ENCODE measurements around the gene DEAF1.
"Not testable (repeated sequence)": the region's sequence is repeated elsewhere in the genome, so short reads cannot be mapped to it uniquely, and the experiment has no call there.

The DEAF1 gene

DNA sequence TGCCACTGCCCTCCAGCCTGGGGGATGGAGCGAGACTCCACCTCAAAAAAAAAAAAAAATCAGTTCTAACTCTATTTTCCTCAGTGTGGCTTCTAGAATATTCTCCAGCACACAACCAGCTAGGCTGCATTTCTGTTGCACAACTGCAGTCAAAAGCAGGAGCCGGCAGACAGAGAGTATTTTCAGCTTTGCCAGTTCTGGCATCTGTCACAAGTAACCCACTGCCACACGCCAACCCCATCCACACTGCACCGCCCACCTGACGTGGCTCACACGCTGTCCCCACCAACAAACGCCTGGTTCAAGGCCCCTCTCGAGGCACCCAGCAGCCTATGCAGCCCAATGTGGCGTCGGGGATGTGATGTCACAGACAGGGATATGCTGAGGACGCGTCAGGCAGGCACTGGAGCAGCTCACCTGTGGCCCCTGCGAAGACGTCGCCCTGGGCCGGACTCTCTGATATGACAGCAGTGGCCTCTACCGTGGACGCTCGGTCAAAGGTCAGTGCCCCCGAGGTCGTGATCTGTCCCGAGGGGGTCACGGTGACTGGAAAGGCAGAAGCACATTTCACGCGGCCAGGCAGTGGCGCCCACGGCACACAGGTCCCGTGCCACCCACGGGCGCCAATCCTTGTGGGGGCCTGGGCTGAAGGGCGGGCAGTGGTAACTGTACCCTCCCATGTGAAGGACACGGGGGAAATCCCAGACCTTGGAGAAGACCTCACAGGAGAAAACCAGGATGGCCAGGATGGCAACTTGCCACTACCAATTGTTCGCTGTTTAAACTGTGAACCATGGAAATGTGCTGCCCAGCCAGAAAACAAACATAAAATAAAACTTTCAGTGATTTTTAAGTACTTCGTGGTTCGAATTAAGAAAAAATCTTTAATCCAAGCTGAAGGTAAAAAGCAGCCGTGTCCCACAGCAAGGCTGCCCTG lies 15.5 kb downstream of the DEAF1 start:
- no peak for DNase-seq

DNA sequence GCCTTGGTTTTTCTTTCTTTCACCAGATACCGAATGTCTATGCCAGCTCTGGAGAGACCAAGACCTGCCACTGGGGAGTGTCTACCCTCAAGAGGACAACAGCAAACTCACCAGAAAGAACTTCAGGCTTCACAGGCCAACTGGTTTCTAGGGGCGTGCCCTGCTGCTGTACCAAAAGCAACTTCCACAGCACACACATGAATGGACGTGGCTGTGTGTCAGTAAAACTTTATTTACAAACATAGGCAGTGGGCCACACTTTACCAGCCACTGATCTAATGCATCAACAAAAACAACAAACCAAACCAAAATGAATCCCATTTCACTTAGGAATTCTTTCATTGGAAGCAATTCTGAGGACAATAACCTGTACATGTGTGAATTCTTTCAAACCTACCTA lies 16.7 kb downstream of the DEAF1 start:
- DNase-seq: no peak

GRCh38 chr11:674406-674805 lies 20.6 kb downstream of the DEAF1 start:
- no peak for DNase-seq

DNA sequence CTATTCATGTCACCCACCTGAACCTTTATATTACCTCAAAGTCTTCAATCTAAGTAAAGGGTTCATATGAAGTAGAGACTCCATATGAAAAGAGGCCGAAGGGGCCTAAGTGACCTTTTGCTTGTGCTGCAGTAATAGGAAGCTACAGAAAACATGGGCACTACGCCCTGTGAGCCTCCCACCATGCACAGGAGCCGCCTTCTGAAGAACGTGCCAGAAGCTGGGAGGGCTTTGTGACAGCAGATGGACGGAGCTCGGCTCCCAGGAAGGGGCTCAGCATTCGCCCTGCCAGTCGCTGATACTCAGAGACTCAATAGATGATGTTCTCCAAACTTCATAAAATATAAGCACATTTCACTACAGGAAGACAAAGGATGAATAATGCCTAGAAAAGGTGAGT lies 21.2 kb downstream of the DEAF1 start:
- no peak for DNase-seq

- no peak for DNase-seq
These were observed 29.2 kb downstream of the DEAF1 start for GRCh38 chr11:665704-666281.

- DNase-seq: no peak
These were observed 29.8 kb downstream of the DEAF1 start for GRCh38 chr11:665062-665703.

DNA sequence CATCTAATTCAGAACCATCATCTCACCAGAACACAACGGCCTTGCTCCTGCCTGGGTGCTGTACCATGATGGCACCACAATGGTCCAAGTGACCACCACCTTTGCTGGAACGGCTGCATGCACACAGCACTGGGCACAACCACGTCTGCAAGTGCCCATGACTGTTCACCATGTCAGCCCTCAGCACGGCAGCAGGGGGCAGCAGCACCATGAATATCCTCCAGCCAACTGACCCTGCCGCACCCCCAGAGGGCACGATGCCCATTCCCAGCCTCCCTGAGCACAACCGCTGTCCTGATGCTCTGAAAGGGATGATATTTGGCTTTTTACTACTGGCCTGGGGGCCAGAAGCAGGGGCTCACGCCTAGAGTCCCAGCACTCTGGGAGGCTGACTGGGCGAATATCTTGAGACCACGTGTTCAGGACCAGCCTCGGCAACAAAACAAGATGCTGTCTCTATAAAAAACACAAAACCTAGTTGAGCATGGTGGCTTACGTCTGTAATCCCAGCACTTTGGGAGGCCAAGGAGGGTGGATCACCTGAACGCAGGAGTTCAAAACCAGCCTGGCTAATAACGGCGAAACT lies 32.2 kb downstream of the DEAF1 start:
- peak; percentile 50 for DNase-seq

GRCh38 chr11:660681-661444 lies 34.2 kb downstream of the DEAF1 start:
- no peak for DNase-seq

DNA sequence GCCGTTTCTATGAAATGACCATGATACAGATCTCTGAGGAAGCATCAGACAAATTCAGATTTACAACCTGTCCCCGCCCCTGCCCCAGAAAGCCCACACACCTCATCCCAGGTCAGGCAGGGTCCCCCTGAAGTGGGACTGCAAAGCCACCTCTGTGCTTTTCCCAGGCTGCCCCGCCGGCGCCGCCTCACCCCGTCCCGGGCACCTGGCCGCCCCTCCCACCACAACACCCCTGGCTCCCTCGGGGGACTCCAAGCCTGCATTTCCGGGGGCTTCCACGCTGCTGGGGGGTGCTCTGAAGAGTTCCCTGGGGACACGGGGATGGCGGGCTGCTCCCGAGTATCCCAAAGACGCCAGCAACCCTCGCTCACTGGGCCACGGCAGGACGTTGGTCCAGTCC lies 34.7 kb downstream of the DEAF1 start:
- DNase-seq: no peak

- DNase-seq: no peak
These were observed 35.4 kb downstream of the DEAF1 start for GRCh38 chr11:659532-660085.

DNA sequence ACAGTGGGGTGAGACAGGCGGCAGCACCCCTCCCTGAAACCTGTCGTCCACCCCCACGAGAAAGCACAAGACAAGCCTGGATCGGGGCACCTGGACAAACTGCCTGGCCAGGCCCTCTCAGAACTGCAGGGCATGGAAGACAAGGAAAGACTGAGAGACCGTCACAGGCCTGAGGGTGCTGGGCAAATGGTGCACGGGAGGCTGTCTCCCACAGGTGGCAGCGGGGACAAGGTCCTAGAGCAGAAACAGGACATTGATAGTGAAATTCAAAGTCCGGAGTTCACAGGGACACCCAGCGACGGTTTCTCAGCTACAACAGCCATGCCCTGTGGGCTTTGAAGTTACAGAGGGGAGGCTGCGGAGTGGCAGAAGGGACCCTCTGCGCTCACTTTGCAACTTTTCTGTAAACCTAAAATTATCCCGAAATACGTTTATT lies 37.3 kb downstream of the DEAF1 start:
- no peak for DNase-seq

DNA sequence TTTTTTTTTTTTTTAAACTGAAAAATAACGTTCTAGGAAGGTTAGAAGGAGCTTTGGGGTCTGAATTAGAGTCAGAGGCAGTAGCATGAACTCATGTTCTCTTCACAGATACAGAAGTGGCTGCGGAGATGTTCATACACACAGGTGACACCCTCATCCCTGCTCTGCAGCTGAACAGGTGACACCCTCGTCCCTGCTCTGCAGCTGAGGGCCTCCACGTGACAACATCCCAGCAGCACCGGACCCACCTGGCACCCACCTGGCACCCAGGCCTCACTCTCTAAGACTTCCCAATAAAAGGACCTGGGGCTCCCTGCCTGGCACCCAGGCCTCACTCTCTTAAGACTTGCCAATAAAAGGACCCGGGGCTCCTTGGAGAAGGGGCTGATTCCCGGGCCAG lies 38.2 kb downstream of the DEAF1 start:
- no peak for DNase-seq

DNA sequence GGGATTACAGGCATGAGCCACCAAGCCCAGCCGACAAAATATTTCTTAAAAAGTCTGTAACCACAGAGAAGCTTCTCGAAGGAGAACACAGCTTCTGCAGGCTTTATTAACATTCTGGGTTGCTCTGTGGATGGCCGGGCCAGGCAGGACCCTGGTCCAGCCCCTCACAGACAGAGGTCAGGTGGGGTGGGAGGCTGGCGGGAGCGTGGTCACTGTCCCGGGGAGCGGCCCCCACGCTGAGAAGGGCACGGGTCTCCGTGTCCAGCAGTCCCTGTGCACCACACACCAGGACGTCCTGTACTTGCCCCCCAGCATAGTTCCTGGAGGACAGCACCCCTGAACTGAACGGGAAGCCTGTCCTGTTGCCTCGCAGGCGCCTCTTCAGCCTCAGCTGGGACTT lies 38.6 kb downstream of the DEAF1 start:
- no peak for DNase-seq

GRCh38 chr11:655036-655726 lies 39.8 kb downstream of the DEAF1 start:
- no peak for DNase-seq

DNA sequence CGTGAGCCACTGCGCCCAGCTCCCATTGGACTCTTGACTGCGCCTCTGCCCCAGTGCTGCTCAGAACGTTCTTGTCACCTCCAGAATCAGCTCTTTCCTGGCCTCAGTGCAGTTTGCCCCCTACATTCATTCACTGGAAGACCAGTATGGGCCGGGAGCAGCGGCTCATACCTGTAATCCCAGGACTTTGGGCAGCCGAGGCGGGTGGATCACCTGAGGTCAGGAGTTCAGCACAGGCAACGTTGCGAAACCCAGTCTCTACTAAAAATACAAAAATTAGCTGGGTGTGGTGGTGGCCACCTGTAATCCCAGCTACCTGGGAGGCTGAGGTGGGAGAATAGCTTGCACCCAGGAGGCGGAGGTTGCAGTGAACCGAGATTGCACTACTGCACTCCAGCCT lies 40.6 kb downstream of the DEAF1 start:
- not testable (repeated sequence) for DNase-seq

GRCh38 chr11:653837-654236 lies 41.2 kb downstream of the DEAF1 start:
- DNase-seq: no peak

- not testable (repeated sequence) for DNase-seq
These were observed 41.9 kb downstream of the DEAF1 start for GRCh38 chr11:653136-653535.

- no peak for DNase-seq
These were observed 44.5 kb downstream of the DEAF1 start for GRCh38 chr11:650482-650881.

GRCh38 chr11:647672-648158 lies 47.3 kb downstream of the DEAF1 start:
- DNase-seq: not testable (repeated sequence)

GRCh38 chr11:646214-646613 lies 48.8 kb downstream of the DEAF1 start:
- no peak for DNase-seq

- DNase-seq: no peak
These were observed 49.5 kb downstream of the DEAF1 start for GRCh38 chr11:645536-645935.

Data from CD4-positive, alpha-beta T cell treated with Interleukin-12 subunit alpha and Interleukin-12 subunit beta, for 1 hour (primary cell).